Osteoblast (primary cell): ENCODE data around the gene CFAP410. TPM values are rescaled to one million over a fixed set of nuclear protein-coding genes. Genes with fewer than 3 reads are reported as not detected.

Source experiments
- DNase-seq: peaks from one replicate; pipeline ENCODE4 v3.0.0; 2011; ENCODE audit warnings: low spot score, mixed read lengths; ENCODE audit not compliant: insufficient read length; ENCODE audit errors: missing footprints
- H2AFZ ChIP-seq: 2 replicates; pipeline ENCODE4 v1.6.0; 2011; ENCODE audit warnings: mild to moderate bottlenecking, low read length
- H3K27ac ChIP-seq: 2 replicates; pipeline ENCODE4 v1.5.1; 2011; ENCODE audit warnings: mild to moderate bottlenecking, low read depth, low read length, moderate library complexity
- H3K27me3 ChIP-seq: 2 replicates; pipeline ENCODE4 v1.6.0; 2012; ENCODE audit warnings: mild to moderate bottlenecking, control low read depth, inconsistent platforms, low read length, moderate library complexity; ENCODE audit not compliant: insufficient read depth
- H3K36me3 ChIP-seq: 2 replicates; pipeline ENCODE4 v1.5.1; 2011; ENCODE audit warnings: mild to moderate bottlenecking, low read length, control low read depth, moderate library complexity; ENCODE audit not compliant: insufficient read depth
- H3K4me1 ChIP-seq: 2 replicates; pipeline ENCODE4 v1.5.1; 2011; ENCODE audit warnings: mild to moderate bottlenecking, low read length, control low read depth, moderate library complexity; ENCODE audit not compliant: insufficient read depth
- H3K4me2 ChIP-seq: 2 replicates; pipeline ENCODE4 v1.6.0; 2011; ENCODE audit warnings: mild to moderate bottlenecking, low read length; ENCODE audit not compliant: insufficient read depth
- H3K4me3 ChIP-seq: fragments of 200-600 bp; sonication (generic); 3 replicates; pipeline ENCODE4 v1.5.1; 2012; ENCODE audit warnings: mild to moderate bottlenecking, low read length, inconsistent platforms; ENCODE audit not compliant: insufficient read depth
- H3K79me2 ChIP-seq: 2 replicates; pipeline ENCODE4 v1.6.0; 2012; ENCODE audit warnings: mild to moderate bottlenecking, low read length, control low read depth, inconsistent platforms; ENCODE audit not compliant: insufficient read depth
- H3K9me3 ChIP-seq: 2 replicates; pipeline ENCODE4 v1.5.1; 2011; ENCODE audit warnings: low read depth, low read length, control low read depth
- H4K20me1 ChIP-seq: 2 replicates; pipeline ENCODE4 v1.6.0; 2012; ENCODE audit warnings: mild to moderate bottlenecking, low read length, control low read depth; ENCODE audit not compliant: insufficient read depth
- CTCF ChIP-seq: IDR thresholded peaks from 2 replicates; pipeline ENCODE4 v1.5.1; 2011; ENCODE audit warnings: mild to moderate bottlenecking, low read depth, low read length, moderate library complexity; ENCODE audit errors: extremely low read depth
- total RNA-seq: library from RNA; depleted of rRNA; stranded (reverse); fragments of >200 nt; gene quantifications from 2 replicates; pipeline ENCODE4 v1.2.3, GENCODE V29; 2012

Gene CFAP410
- total RNA-seq, 1 donor: 14.5 TPM

- Histone ChIP-seq H3K27me3 (no peaks in the 10 kb centered on the region), H3K4me3 (no peak overlapping the region), H2AFZ (no peak overlapping the region), H3K36me3 (no peaks in the 10 kb centered on the region), H4K20me1 (no peaks in the 10 kb centered on the region), H3K4me1 (no peaks in the 10 kb centered on the region), H3K4me2 (no peak overlapping the region), H3K79me2 (no peaks in the 10 kb centered on the region), H3K9me3 (no peaks in the 10 kb centered on the region), H3K27ac (no peak overlapping the region)
- DNase-seq: no peak
- TF ChIP-seq CTCF: no peak
Measured at GRCh38 chr21:44292812-44293195, 46.4 kb downstream of the CFAP410 start.

- H3K27me3 ChIP-seq: no peaks in the 10 kb centered on the region
- no peaks in the 10 kb centered on the region for H3K4me1 ChIP-seq
- no peak overlapping the region for H2AFZ ChIP-seq
- no peaks in the 10 kb centered on the region for H3K9me3 ChIP-seq
- no peak overlapping the region for H3K4me3 ChIP-seq
- no peaks in the 10 kb centered on the region for H3K79me2 ChIP-seq
- no peak for DNase-seq
- H3K4me2 ChIP-seq: no peak overlapping the region
- TF ChIP-seq CTCF: no peak
- H4K20me1 ChIP-seq: no peaks in the 10 kb centered on the region
- no peaks in the 10 kb centered on the region for H3K36me3 ChIP-seq
- no peak overlapping the region for H3K27ac ChIP-seq
Measured at GRCh38 chr21:44291936-44292811, 47.0 kb downstream of the CFAP410 start.

- Histone ChIP-seq H3K36me3 (no peaks in the 10 kb centered on the region), H3K4me3 (no peak overlapping the region), H3K27ac (no peak overlapping the region), H3K4me1 (no peaks in the 10 kb centered on the region), H2AFZ (no peak overlapping the region), H3K27me3 (no peaks in the 10 kb centered on the region), H4K20me1 (no peaks in the 10 kb centered on the region), H3K4me2 (no peak overlapping the region), H3K9me3 (no peaks in the 10 kb centered on the region), H3K79me2 (no peaks in the 10 kb centered on the region)
- no peak for TF ChIP-seq CTCF
- DNase-seq: no peak
Measured at GRCh38 chr21:44291078-44291935, 47.9 kb downstream of the CFAP410 start.
